ENCODE data around the gene GPR156. TPM values are rescaled to one million over a fixed set of nuclear protein-coding genes. Genes with fewer than 3 reads are reported as not detected.

The GPR156 gene
- total and polyA plus RNA-seq, 9 of the 15 experiments (the other 6 are each of a cell fraction or from before 2014, with no cell fraction given) = 0.07 to 0.14 (median 0.12) TPM; not detected in 5

DNA sequence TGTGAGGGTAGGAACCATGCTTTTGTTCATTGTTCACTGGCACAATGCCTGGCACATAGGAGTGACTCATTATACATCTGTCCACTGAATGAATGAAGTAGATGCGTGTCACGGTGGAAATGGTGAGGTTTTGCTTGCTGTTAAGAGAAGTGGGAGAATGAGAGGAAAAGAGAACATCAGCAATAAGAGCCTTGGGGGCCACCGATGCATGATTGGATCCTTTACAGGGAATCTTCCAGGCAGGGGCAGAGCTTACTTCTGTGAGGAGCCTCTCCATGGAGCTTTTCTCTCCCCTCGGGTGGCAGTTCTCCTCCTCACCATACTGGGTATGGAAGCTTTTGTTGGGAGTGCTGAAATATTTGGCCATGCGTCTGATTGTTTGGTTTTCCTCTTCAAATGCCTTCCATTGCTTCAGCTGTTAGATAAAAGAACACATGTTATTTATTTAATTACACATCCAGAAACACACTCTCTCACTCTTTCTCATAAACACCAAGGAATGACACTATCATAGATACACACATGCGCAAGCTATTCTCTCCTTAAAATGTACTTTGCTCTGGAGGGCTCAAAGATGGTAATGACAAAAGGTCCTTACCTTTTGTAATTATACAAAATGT lies 111.9 kb downstream of the GPR156 start:
- peaks cover 0 to 25% of the 10 kb centered on the region in 2 experiments; a peak in 3 of 5 replicates for H3K27me3 ChIP-seq (ENCODE audit: control insufficient read depth in 2 of 2, insufficient read depth in 2 of 2, low read length in 2 of 2)
- H3K27ac ChIP-seq (ENCODE audit: extremely low read depth, low read depth, low read length) = no peak overlapping the region
- intact Hi-C loops (cut with micrococcal nuclease) (no loop called here), in situ Hi-C loops (cut with MboI) (no loop called here)
- no peaks in the 10 kb centered on the region for H3K36me3 ChIP-seq (ENCODE audit: control insufficient read depth, insufficient read depth, low read length)
- FAIRE-seq (no peak), ATAC-seq (no peak), DNase-seq (ENCODE audit: extremely low read depth in 1 of 4, low spot score in 3 of 4) (no peak)
- H3K9ac ChIP-seq (ENCODE audit: insufficient read depth in 1 of 2, low read depth in 2 of 2, low read length in 2 of 2) = no peak overlapping the region
- POLR2A ChIA-PET = no interaction called here
- no peak overlapping the region for H2AFZ ChIP-seq (ENCODE audit: low read depth, low read length)
- no peaks in the 10 kb centered on the region for H3K4me1 ChIP-seq (replicated peaks in 1 of 2; ENCODE audit: control insufficient read depth in 2 of 2, insufficient read depth in 2 of 2, low read length in 2 of 2)
- no peak overlapping the region for H3K4me2 ChIP-seq (ENCODE audit: insufficient read depth, low read length)
- no peaks in the 10 kb centered on the region for H3K9me3 ChIP-seq (replicated peaks; ENCODE audit: control insufficient read depth, insufficient read depth, low read depth, low read length)
- CTCF ChIA-PET (ENCODE audit: low intra/inter-chr PET ratio) = no interaction called here
- WGBS (ENCODE audit: insufficient coverage, low coverage, missing lambda C conversion rate) = 0% methylated on average over 6 of the region's 6 CpGs
- no peaks in the 10 kb centered on the region for H4K20me1 ChIP-seq (replicated peaks; ENCODE audit: control insufficient read depth, insufficient read depth, low read length)
- no peaks in the 10 kb centered on the region for H3K79me2 ChIP-seq (ENCODE audit: control insufficient read depth, insufficient read depth, low read length)
- H3K4me3 ChIP-seq = no peak overlapping the region
- BruUV-seq (replicated peaks) = no TSS peak
- H3K9me1 ChIP-seq (ENCODE audit: control insufficient read depth, insufficient read depth, low read length) = no peaks in the 10 kb centered on the region
- TF ChIP-seq, protein P1, sequence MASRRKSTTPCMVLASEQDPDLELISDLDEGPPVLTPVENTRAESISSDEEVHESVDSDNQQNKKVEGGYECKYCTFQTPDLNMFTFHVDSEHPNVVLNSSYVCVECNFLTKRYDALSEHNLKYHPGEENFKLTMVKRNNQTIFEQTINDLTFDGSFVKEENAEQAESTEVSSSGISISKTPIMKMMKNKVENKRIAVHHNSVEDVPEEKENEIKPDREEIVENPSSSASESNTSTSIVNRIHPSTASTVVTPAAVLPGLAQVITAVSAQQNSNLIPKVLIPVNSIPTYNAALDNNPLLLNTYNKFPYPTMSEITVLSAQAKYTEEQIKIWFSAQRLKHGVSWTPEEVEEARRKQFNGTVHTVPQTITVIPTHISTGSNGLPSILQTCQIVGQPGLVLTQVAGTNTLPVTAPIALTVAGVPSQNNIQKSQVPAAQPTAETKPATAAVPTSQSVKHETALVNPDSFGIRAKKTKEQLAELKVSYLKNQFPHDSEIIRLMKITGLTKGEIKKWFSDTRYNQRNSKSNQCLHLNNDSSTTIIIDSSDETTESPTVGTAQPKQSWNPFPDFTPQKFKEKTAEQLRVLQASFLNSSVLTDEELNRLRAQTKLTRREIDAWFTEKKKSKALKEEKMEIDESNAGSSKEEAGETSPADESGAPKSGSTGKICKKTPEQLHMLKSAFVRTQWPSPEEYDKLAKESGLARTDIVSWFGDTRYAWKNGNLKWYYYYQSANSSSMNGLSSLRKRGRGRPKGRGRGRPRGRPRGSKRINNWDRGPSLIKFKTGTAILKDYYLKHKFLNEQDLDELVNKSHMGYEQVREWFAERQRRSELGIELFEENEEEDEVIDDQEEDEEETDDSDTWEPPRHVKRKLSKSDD (conservative IDR thresholded peaks at IDR 0.05; ENCODE audit: low read length) = no peak
- TF ChIP-seq RFX1 (IDR thresholded peaks at IDR 0.05) = no peak
- no peak for TF ChIP-seq FOXK1 (CRISPR knock-in tag; IDR thresholded peaks at IDR 0.05; ENCODE audit: borderline replicate concordance)
- no peak for TF ChIP-seq CBFA2T3 (IDR thresholded peaks at IDR 0.05)
- no peak for TF ChIP-seq ATF7 (IDR thresholded peaks at IDR 0.05)
- TF ChIP-seq BACH1 (tag; IDR thresholded peaks at IDR 0.05) = no peak
- TF ChIP-seq POLR2AphosphoS5 (IDR thresholded peaks at IDR 0.05; ENCODE audit: control insufficient read depth, insufficient read depth, low read depth, low read length) = no peak
- no peak for TF ChIP-seq ZNF140 (CRISPR knock-in tag; IDR thresholded peaks at IDR 0.05)
- no peak for TF ChIP-seq RB1 (IDR thresholded peaks at IDR 0.05; ENCODE audit: low read depth)
- no peak for TF ChIP-seq ZKSCAN3 (CRISPR knock-in tag; IDR thresholded peaks at IDR 0.05)
- no peak for TF ChIP-seq MCM7 (IDR thresholded peaks at IDR 0.05)
- TF ChIP-seq, protein P2, sequence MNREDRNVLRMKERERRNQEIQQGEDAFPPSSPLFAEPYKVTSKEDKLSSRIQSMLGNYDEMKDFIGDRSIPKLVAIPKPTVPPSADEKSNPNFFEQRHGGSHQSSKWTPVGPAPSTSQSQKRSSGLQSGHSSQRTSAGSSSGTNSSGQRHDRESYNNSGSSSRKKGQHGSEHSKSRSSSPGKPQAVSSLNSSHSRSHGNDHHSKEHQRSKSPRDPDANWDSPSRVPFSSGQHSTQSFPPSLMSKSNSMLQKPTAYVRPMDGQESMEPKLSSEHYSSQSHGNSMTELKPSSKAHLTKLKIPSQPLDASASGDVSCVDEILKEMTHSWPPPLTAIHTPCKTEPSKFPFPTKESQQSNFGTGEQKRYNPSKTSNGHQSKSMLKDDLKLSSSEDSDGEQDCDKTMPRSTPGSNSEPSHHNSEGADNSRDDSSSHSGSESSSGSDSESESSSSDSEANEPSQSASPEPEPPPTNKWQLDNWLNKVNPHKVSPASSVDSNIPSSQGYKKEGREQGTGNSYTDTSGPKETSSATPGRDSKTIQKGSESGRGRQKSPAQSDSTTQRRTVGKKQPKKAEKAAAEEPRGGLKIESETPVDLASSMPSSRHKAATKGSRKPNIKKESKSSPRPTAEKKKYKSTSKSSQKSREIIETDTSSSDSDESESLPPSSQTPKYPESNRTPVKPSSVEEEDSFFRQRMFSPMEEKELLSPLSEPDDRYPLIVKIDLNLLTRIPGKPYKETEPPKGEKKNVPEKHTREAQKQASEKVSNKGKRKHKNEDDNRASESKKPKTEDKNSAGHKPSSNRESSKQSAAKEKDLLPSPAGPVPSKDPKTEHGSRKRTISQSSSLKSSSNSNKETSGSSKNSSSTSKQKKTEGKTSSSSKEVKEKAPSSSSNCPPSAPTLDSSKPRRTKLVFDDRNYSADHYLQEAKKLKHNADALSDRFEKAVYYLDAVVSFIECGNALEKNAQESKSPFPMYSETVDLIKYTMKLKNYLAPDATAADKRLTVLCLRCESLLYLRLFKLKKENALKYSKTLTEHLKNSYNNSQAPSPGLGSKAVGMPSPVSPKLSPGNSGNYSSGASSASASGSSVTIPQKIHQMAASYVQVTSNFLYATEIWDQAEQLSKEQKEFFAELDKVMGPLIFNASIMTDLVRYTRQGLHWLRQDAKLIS (CRISPR knock-in tag; IDR thresholded peaks at IDR 0.05) = no peak
- no peak for TF ChIP-seq ZNF76 (CRISPR knock-in tag; IDR thresholded peaks at IDR 0.05; ENCODE audit: borderline replicate concordance)
- TF ChIP-seq ZNF354B (CRISPR knock-in tag; IDR thresholded peaks at IDR 0.05) = no peak
- no peak for TF ChIP-seq KAT8 (IDR thresholded peaks at IDR 0.05; ENCODE audit: low read depth)
- no peak for TF ChIP-seq SMAD1 (IDR thresholded peaks at IDR 0.05; ENCODE audit: low read depth, low read length, partially characterized antibody)
- TF ChIP-seq MYC (IDR thresholded peaks at IDR 0.05; ENCODE audit: low read depth, low read length) = no peak
- TF ChIP-seq MYC (CRISPR knock-in tag; IDR thresholded peaks at IDR 0.05; ENCODE audit: borderline replicate concordance, low read depth) = no peak
- no peak for TF ChIP-seq POLR3G (IDR thresholded peaks at IDR 0.05; ENCODE audit: extremely low read depth, insufficient read length, insufficient replicate concordance)
- TF ChIP-seq BRD4 (IDR thresholded peaks at IDR 0.05) = no peak

All from K562 (cell line).